ENCODE data around the gene EIF1B. TPM values are rescaled to one million over a fixed set of nuclear protein-coding genes. Genes with fewer than 3 reads are reported as not detected.

The EIF1B gene
- total and polyA plus RNA-seq, 2 of the 13 experiments (the other 11 are each of a cell fraction or from before 2014, with no cell fraction given) = 12.7 to 29.1 TPM

DNA sequence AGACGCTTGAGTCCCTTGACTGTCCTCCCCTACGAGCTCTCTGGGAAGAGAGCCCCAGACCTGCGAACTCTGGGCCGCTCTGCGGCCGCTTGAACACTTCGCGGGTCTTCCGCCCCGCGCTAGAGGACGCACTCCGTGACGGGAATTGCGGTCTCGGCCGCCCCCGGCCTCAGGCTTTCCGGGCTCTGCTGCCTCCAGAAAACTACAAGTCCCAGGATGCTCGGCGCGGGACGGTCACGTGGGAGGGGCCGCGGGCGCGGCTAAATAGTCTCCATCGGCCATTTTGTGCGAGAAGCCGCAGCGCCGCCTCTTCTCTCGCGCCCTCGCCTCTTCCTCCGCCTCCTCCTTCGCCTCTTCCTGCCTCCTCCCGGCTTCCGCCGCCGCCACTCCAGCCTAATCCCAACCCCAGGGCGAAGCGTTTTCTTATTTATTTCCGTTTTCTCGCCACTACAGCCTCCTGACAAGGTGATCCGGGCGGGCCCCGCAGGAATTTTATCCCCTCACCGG lies at the start of gene EIF1B (continued):
- no peak; the same call in 1 of the 2 replicates for TF ChIP-seq ZBTB10 (CRISPR knock-in tag; IDR thresholded peaks at IDR 0.05; ENCODE audit: borderline replicate concordance)
- TF ChIP-seq ZBTB42 (CRISPR knock-in tag; IDR thresholded peaks at IDR 0.05) = no peak
- TF ChIP-seq ATF7 (IDR thresholded peaks at IDR 0.05) = no peak
- TF ChIP-seq ATF7 (CRISPR knock-in tag; IDR thresholded peaks at IDR 0.05) = no peak
- no peak for TF ChIP-seq STAG1 (CRISPR knock-in tag; IDR thresholded peaks at IDR 0.05)
- peak; percentile 90 for TF ChIP-seq POLR2G (IDR thresholded peaks at IDR 0.05; ENCODE audit: low read depth, low read length)
- TF ChIP-seq ZNF44 (CRISPR knock-in tag; IDR thresholded peaks at IDR 0.05) = no peak
- no peak for TF ChIP-seq ZNF816 (CRISPR knock-in tag; IDR thresholded peaks at IDR 0.05; ENCODE audit: borderline replicate concordance)
- TF ChIP-seq STAT5B (CRISPR knock-in tag; IDR thresholded peaks at IDR 0.05) = no peak
- TF ChIP-seq ZNF629 (CRISPR knock-in tag; conservative IDR thresholded peaks at IDR 0.05) = no peak; the same call in 1 of the 2 replicates
- no peak for TF ChIP-seq ZNF781 (CRISPR knock-in tag; IDR thresholded peaks at IDR 0.05; ENCODE audit: borderline replicate concordance, not compliant biosample characterization)
- TF ChIP-seq ZNF737 (CRISPR knock-in tag; IDR thresholded peaks at IDR 0.05; ENCODE audit: borderline replicate concordance) = no peak
- TF ChIP-seq, protein P1, sequence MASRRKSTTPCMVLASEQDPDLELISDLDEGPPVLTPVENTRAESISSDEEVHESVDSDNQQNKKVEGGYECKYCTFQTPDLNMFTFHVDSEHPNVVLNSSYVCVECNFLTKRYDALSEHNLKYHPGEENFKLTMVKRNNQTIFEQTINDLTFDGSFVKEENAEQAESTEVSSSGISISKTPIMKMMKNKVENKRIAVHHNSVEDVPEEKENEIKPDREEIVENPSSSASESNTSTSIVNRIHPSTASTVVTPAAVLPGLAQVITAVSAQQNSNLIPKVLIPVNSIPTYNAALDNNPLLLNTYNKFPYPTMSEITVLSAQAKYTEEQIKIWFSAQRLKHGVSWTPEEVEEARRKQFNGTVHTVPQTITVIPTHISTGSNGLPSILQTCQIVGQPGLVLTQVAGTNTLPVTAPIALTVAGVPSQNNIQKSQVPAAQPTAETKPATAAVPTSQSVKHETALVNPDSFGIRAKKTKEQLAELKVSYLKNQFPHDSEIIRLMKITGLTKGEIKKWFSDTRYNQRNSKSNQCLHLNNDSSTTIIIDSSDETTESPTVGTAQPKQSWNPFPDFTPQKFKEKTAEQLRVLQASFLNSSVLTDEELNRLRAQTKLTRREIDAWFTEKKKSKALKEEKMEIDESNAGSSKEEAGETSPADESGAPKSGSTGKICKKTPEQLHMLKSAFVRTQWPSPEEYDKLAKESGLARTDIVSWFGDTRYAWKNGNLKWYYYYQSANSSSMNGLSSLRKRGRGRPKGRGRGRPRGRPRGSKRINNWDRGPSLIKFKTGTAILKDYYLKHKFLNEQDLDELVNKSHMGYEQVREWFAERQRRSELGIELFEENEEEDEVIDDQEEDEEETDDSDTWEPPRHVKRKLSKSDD (CRISPR knock-in tag; IDR thresholded peaks at IDR 0.05; ENCODE audit: low read depth) = peak; percentile 41
- TF ChIP-seq MTF2 (CRISPR knock-in tag; IDR thresholded peaks at IDR 0.05; ENCODE audit: borderline replicate concordance) = no peak
- TF ChIP-seq MAFK (conservative IDR thresholded peaks at IDR 0.05 in 1 of 2, IDR thresholded peaks at IDR 0.05 in 1 of 2; ENCODE audit: low read length in 2 of 2) = no peak
- no peak for TF ChIP-seq HMG20B (CRISPR knock-in tag; conservative IDR thresholded peaks at IDR 0.05)
- peak; percentile 77 for TF ChIP-seq HNRNPL (IDR thresholded peaks at IDR 0.05; ENCODE audit: low read depth, low read length)
- no peak for TF ChIP-seq REXO4 (CRISPR knock-in tag; IDR thresholded peaks at IDR 0.05; ENCODE audit: borderline replicate concordance)
- TF ChIP-seq ZSCAN9 (CRISPR knock-in tag; IDR thresholded peaks at IDR 0.05; ENCODE audit: borderline replicate concordance) = 0 out of 2 replicates have a peak, but pooled peaks have one; percentile 40
- no peak for TF ChIP-seq CCDC6 (CRISPR knock-in tag; IDR thresholded peaks at IDR 0.05)
- no peak for TF ChIP-seq RFXANK (CRISPR knock-in tag; IDR thresholded peaks at IDR 0.05)
- peak; percentile 23 for TF ChIP-seq SRSF1 (optimal IDR thresholded peaks at IDR 0.05; ENCODE audit: low read depth, low read length)
- TF ChIP-seq, protein P2, sequence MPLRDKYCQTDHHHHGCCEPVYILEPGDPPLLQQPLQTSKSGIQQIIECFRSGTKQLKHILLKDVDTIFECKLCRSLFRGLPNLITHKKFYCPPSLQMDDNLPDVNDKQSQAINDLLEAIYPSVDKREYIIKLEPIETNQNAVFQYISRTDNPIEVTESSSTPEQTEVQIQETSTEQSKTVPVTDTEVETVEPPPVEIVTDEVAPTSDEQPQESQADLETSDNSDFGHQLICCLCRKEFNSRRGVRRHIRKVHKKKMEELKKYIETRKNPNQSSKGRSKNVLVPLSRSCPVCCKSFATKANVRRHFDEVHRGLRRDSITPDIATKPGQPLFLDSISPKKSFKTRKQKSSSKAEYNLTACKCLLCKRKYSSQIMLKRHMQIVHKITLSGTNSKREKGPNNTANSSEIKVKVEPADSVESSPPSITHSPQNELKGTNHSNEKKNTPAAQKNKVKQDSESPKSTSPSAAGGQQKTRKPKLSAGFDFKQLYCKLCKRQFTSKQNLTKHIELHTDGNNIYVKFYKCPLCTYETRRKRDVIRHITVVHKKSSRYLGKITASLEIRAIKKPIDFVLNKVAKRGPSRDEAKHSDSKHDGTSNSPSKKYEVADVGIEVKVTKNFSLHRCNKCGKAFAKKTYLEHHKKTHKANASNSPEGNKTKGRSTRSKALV (CRISPR knock-in tag; IDR thresholded peaks at IDR 0.05) = peak; percentile 39; the same call in 1 of the 2 replicates
- TF ChIP-seq ASH2L (IDR thresholded peaks at IDR 0.05; ENCODE audit: insufficient read length, low read depth, low read length) = peak; percentile 80
- no peak for TF ChIP-seq ZNF296 (CRISPR knock-in tag; conservative IDR thresholded peaks at IDR 0.05)

Data from HepG2 (cell line).